Endodermal cell (in vitro differentiated cells): ENCODE measurements around the gene PABPN1L. TPM values are rescaled to one million over a fixed set of nuclear protein-coding genes. Genes with fewer than 3 reads are reported as not detected.

Experiments used
- DNase-seq: peaks from one replicate; pipeline ENCODE4 v3.0.0-alpha.2; 2017
- H3K27ac ChIP-seq: 2 replicates; pipeline ENCODE4 v1.5.1; 2013; ENCODE audit warnings: mild to moderate bottlenecking, low read depth, low read length, moderate library complexity
- H3K27me3 ChIP-seq: 2 replicates; pipeline ENCODE4 v1.6.1; 2013; ENCODE audit warnings: mild to moderate bottlenecking, low read length, moderate library complexity; ENCODE audit not compliant: insufficient read depth, control insufficient read depth, poor library complexity, severe bottlenecking
- H3K36me3 ChIP-seq: 2 replicates; pipeline ENCODE4 v1.7.0; 2013; ENCODE audit warnings: mild to moderate bottlenecking, low read length, moderate library complexity; ENCODE audit not compliant: control insufficient read depth, insufficient read depth
- H3K4me1 ChIP-seq: one replicate; pipeline ENCODE4 v1.7.0; 2013; ENCODE audit warnings: low read length; ENCODE audit not compliant: control insufficient read depth, insufficient read depth
- H3K4me3 ChIP-seq: 2 replicates; pipeline ENCODE4 v1.5.1; 2013; ENCODE audit warnings: mild to moderate bottlenecking, low read length, moderate library complexity
- H3K9ac ChIP-seq: 2 replicates; pipeline ENCODE4 v1.6.1; 2013; ENCODE audit warnings: mild to moderate bottlenecking, low read length, moderate library complexity; ENCODE audit not compliant: poor library complexity, severe bottlenecking; ENCODE audit errors: extremely low read depth
- H3K9me3 ChIP-seq: 2 replicates; pipeline ENCODE4 v1.6.1; 2013; ENCODE audit warnings: mild to moderate bottlenecking, low read length, moderate library complexity; ENCODE audit not compliant: control insufficient read depth
- H3K27ac Mint-ChIP-seq: 2 replicates; pipeline ENCODE4 v1.8.0; 2020; ENCODE audit warnings: mixed read lengths
- H3K27me3 Mint-ChIP-seq: 2 replicates; pipeline ENCODE4 v1.8.0; 2021; ENCODE audit warnings: mild to moderate bottlenecking, mixed read lengths; ENCODE audit not compliant: insufficient read depth
- H3K36me3 Mint-ChIP-seq: 2 replicates; pipeline ENCODE4 v1.8.0; 2020; ENCODE audit warnings: low read depth, mixed read lengths
- H3K4me1 Mint-ChIP-seq: 2 replicates; pipeline ENCODE4 v1.8.0; 2020; ENCODE audit warnings: mixed read lengths
- H3K4me3 Mint-ChIP-seq: 2 replicates; pipeline ENCODE4 v1.8.0; 2020; ENCODE audit warnings: mild to moderate bottlenecking, moderate library complexity, mixed read lengths
- H3K9me3 Mint-ChIP-seq: 2 replicates; pipeline ENCODE4 v1.8.0; 2020; ENCODE audit warnings: mild to moderate bottlenecking, mixed read lengths
- WGBS, 2 experiments: methylation state at CpG; one replicate each; pipeline versions ENCODE4 v1.1.5 to v1.1.7; 2013; ENCODE audit warnings: missing lambda C conversion rate in 2 of 2, mixed read lengths in 1 of 2; ENCODE audit not compliant: insufficient coverage in 1 of 2, insufficient read length in 1 of 2; 5-methylcytosine and 5-hydroxymethylcytosine counted together
- total RNA-seq, 2 donors: library from RNA; stranded (reverse); fragmentation: NEBNext Ultra II Directional in 1 of 2; extraction: Animal tissue kit (Norgen Biotek cat#: 25700) in 1 of 2; gene quantifications; 2 replicates in 1 of 2; 3 replicates in 1 of 2; pipeline ENCODE4 v1.2.1, GENCODE V29; 2021
- TF ChIP-seq, protein P1 (sequence below): fragments of 200-600 bp; sonication (generic); conservative IDR thresholded peaks from 2 replicates; pipeline ENCODE4 v1.5.0; 2021; ENCODE audit warnings: antibody characterized with exemption, mild to moderate bottlenecking

Gene PABPN1L
- total RNA-seq, 2 donors from 2014 or later: not detected

DNA sequence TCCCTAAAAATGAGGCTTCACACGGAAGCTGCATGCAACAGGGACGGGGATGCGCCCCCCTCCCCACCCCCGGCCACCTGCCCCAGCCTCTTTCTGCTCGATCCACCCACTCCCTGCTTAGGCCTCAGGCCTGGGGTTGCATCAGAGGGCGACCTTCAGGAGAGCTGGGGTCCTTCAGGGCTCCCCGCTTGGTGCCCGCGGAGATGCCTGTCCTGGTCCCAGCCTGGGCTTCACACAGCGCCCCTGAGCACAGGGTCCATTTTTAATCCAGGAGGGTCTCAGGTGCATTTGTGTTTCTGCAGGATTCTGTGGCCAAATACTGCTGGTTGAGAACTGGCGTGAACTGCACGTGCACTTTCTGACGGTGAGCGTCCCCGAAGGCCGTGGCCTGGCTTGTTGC is 47.3 kb downstream of the PABPN1L start:
- H3K4me1 Mint-ChIP-seq: no peaks in the 10 kb centered on the region
- Histone ChIP-seq H3K27me3 (no peaks in the 10 kb centered on the region), H3K9ac (no peak overlapping the region), H3K4me1 (no peaks in the 10 kb centered on the region), H3K36me3 (no peaks in the 10 kb centered on the region), H3K9me3 (no peaks in the 10 kb centered on the region), H3K27ac (no peak overlapping the region), H3K4me3 (no peak overlapping the region)
- WGBS, 2 experiments: 85 to 88% methylated on average over 13 to 16 of the region's 16 CpGs
- DNase-seq: no peak
- H3K4me3 Mint-ChIP-seq: no peak overlapping the region
- peaks cover 10% of the 10 kb centered on the region for H3K36me3 Mint-ChIP-seq
- H3K27me3 Mint-ChIP-seq: no peaks in the 10 kb centered on the region
- H3K27ac Mint-ChIP-seq: no peak overlapping the region
- TF ChIP-seq, protein P1, sequence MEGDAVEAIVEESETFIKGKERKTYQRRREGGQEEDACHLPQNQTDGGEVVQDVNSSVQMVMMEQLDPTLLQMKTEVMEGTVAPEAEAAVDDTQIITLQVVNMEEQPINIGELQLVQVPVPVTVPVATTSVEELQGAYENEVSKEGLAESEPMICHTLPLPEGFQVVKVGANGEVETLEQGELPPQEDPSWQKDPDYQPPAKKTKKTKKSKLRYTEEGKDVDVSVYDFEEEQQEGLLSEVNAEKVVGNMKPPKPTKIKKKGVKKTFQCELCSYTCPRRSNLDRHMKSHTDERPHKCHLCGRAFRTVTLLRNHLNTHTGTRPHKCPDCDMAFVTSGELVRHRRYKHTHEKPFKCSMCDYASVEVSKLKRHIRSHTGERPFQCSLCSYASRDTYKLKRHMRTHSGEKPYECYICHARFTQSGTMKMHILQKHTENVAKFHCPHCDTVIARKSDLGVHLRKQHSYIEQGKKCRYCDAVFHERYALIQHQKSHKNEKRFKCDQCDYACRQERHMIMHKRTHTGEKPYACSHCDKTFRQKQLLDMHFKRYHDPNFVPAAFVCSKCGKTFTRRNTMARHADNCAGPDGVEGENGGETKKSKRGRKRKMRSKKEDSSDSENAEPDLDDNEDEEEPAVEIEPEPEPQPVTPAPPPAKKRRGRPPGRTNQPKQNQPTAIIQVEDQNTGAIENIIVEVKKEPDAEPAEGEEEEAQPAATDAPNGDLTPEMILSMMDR: no peak
- H3K9me3 Mint-ChIP-seq: no peaks in the 10 kb centered on the region

DNA sequence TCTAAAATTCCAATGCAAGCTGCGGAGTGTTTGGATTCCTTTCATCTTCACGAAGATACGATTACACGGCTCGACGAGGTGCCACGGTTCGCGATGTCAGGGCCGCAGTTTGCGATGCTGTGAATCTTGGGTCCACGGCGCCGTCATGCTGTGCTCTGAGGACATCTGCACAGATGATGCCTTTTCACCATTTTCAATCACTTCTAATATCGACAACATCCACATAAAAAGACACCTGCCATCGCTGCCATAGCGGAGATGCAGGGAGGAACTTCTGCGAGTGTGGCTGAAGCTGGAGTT is 47.9 kb downstream of the PABPN1L start:
- H3K27me3 Mint-ChIP-seq: no peaks in the 10 kb centered on the region
- 94 to 95% methylated on average over 15 to 18 of the region's 18 CpGs for WGBS, 2 experiments
- no peaks in the 10 kb centered on the region for H3K4me1 ChIP-seq
- H3K27ac ChIP-seq: peak overlapping the region; percentile 32
- H3K4me3 ChIP-seq: no peak overlapping the region
- no peaks in the 10 kb centered on the region for H3K36me3 ChIP-seq
- H3K9me3 ChIP-seq: no peaks in the 10 kb centered on the region
- no peak overlapping the region for H3K4me3 Mint-ChIP-seq
- H3K27ac Mint-ChIP-seq: peak overlapping the region; percentile 30
- TF ChIP-seq, protein P1: no peak
- H3K27me3 ChIP-seq: no peaks in the 10 kb centered on the region
- peaks cover 6% of the 10 kb centered on the region for H3K36me3 Mint-ChIP-seq
- peaks cover 5% of the 10 kb centered on the region for H3K4me1 Mint-ChIP-seq
- no peak overlapping the region for H3K9ac ChIP-seq
- no peaks in the 10 kb centered on the region for H3K9me3 Mint-ChIP-seq
- no peak for DNase-seq

DNA sequence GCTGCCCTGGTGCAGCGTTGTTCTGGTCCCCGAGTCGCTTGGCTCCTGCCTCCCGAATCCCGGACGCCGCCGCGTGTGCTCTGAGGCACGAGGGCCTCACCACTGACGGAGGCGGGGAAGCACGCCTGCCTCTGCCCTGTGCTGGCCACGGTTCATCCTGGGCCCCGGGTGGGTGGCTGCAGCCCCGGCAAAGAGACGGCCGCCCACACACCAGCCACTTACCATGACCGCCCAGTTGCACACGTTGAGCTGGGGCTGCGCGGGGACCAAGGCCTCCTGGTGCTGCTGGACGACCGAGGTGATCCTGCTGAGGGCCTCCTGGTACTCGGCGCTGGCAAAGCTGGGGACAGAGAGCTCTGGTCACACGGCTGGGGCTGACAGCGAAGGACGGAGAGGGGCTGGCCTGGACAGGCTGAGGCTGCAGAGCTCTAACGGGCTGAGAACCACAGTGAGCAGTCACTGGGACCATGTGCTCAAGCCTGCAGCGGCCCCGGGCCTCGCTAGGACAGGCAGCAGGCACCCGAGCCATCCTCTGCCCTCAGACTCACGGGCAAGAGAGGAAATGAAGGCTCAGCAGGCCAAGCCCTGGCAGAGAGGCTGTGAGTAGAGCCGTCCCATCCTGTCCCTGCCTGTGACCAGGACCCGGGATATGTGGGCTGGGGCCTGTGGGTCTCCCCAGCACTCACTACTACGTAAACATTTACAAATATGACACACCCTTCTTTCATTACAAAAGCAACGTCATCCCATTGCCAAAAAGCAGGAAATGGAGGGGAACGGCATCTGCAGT is 48.5 kb downstream of the PABPN1L start:
- 92 to 94% methylated on average over 34 to 40 of the region's 40 CpGs for WGBS, 2 experiments
- no peak overlapping the region for H3K4me3 Mint-ChIP-seq
- H3K36me3 Mint-ChIP-seq: peaks cover 4% of the 10 kb centered on the region

More for the DNA sequence above, 48.5 kb downstream of the PABPN1L start:
- no peaks in the 10 kb centered on the region for H3K27me3 Mint-ChIP-seq
- no peak overlapping the region for H3K27ac Mint-ChIP-seq
- no peaks in the 10 kb centered on the region for H3K9me3 Mint-ChIP-seq
- H3K27ac ChIP-seq: no peak overlapping the region
- DNase-seq: no peak
- no peaks in the 10 kb centered on the region for H3K36me3 ChIP-seq
- H3K27me3 ChIP-seq: no peaks in the 10 kb centered on the region
- H3K9ac ChIP-seq: no peak overlapping the region
- H3K4me1 Mint-ChIP-seq: peaks cover 5% of the 10 kb centered on the region
- TF ChIP-seq, protein P1: no peak
- no peak overlapping the region for H3K4me3 ChIP-seq
- no peaks in the 10 kb centered on the region for H3K9me3 ChIP-seq
- H3K4me1 ChIP-seq: no peaks in the 10 kb centered on the region
